NCI-H460 (cell line): ENCODE measurements around the gene TTYH3. TPM values are rescaled to one million over a fixed set of nuclear protein-coding genes. Genes with fewer than 3 reads are reported as not detected.

Experiments
- DNase-seq: peaks from one replicate; pipeline ENCODE4 v3.0.0-alpha.2; 2016; ENCODE audit warnings: low read depth; ENCODE audit errors: extremely low read depth
- total RNA-seq: library from RNA; depleted of rRNA; stranded (reverse); fragments of >200 nt; shearing (Covaris generic); gene quantifications from 2 replicates; pipeline ENCODE4 v1.2.3, GENCODE V29; 2014

Gene TTYH3
- total RNA-seq, 1 experiment from 2014 or later = 6.0 TPM

DNA sequence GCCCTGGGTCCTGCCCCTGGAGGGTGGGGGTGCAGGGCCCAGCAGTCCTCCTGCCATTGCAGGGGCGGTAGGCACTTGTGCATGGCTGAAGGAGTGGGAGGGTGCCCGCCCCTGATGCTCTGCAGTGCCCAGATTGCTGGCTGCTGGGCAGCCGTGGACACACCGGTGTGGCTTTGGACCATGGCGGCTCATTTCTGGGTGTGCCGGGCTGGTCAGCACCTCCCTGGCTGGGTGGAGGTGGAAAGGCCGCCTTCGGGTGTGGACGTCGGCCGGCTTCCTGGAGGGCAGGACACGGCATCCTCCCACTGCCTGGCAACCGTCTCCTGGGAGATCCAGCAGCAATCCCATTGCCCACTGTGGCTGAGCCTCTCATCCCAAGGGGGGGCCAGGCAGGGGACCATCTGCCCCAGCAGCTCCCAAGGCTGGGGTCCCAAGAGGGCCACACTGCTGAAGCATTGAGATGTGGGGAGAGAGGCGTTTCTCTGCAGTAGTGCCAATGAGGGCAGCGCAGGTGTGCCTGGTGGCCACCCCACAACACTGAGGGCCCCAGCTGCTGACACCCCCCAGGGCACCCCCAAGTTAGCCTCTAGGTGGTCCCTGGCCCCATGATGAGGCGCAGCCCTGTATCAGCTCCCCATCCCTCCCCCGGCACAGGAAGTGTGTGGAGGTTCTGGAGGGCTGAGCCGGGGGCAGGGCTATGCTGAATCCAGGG is 12.9 kb downstream of the TTYH3 start:
- DNase-seq = no peak

DNA sequence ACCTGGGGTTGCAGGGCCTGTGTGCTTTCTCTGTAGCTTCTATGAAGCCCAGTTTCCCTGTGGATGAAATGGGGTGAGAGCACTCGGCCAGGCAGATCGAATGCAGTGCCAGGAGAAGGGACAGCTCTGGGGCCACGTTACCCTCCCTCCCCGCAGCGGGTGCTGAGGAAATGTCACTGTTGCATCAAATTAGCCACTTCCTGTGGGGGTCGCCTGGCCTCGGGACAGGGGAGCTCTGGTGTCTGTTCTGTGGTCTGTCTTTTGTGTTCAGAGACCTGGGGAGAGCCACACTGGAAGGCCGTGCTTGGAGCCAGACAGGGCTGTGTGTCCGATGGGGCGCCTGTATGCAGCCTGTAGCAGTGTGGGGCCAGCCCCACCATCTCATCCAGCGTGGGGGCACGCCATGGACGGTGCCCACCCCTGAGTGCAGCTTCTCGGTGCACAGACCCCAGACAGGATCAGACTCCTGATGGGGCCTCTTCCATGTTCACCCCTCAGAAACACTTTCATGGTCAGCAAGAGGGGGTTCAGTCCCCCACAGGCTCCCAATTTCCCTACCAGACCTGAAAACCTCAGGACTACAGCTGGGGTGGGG is 13.6 kb downstream of the TTYH3 start:
- no peak for DNase-seq

DNA sequence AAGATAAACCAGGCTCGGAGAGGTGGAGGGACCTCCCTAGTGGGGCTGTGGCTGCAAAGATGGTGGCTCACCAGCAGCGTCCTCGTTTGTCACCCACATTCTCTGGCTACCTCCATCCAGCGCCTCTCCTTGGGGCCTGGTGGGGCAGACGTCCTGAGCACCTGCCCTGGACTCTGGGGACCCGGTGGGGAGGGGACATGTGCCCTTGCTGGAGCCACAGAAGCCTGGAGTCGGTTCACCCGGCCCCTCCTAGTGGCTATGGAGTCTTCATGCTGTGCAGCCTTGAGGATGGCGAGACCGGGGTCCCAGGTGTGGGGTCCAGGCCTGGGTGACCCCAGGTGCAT is 14.5 kb downstream of the TTYH3 start:
- DNase-seq = no peak

- no peak for DNase-seq
Measured at GRCh38 chr7:2646680-2647571, 15.1 kb downstream of the TTYH3 start.

DNA sequence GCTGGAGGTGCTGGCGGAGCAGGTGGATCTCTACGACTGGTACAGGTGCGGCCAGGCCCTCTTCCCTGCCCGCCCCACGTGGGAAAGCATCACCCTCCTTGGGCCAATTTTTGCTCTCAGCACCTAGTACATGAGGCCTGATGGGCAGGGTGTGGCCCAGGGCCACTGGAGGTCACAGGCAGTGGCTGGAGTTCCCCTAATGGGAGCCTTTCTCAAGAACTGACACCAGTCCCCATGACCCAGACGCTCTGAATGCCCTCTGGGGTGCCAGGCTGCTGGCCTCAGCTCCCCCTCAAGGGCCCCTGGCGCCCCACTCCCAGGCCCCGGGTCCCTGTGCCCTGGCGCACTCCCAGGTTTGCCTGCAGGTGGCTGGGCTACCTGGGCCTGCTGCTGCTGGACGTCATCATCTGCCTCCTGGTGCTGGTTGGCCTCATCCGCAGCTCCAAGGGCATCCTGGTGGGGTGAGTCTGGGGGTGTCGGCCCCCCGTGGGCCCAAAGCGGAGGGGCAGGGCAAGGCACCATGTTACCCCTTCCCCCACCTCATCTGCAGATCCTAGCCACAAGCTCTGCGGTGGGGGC is 15.9 kb downstream of the TTYH3 start:
- DNase-seq = no peak

GRCh38 chr7:2649139-2649838 is 17.5 kb downstream of the TTYH3 start:
- DNase-seq = no peak

GRCh38 chr7:2649991-2650390 is 18.2 kb downstream of the TTYH3 start:
- DNase-seq = no peak

- no peak for DNase-seq
Measured at GRCh38 chr7:2650451-2650850, 18.7 kb downstream of the TTYH3 start.

DNA sequence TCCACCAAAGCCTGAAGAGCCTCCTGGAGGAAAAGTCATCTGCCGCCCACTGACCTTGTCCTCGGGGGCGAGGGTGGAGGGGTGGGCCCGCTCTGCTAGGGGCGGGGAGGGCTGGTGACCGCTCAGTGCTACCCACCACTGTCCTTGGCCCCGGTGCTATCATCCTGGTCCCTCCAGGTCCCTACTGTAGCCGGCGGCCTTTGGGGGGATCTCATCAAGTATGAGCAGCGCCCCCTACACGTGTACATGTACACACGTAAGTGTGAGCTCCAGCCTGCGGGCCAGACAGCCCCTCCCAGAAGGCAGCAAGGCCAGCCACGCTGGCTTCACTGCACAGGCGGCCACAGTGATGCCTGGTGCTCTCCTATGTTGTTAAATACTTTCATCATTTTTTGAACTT is 19.6 kb downstream of the TTYH3 start:
- DNase-seq = no peak

GRCh38 chr7:2651847-2652735 is 20.3 kb downstream of the TTYH3 start:
- no peak for DNase-seq

DNA sequence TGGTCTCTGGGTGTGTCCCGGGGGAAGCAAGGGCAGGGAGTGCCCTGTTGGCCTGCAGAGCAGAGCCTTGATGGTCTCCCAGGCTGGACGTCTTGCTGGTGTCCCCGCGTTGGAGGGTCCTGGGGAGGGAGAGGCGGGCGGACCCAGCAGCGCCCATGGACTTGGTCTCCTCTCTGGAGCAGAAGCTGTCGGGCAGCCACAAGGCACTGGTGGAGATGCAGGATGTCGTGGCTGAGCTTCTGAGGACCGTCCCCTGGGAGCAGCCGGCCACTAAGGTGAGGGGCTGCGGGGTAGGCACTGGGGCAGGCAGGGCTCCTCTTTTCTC is 20.9 kb downstream of the TTYH3 start:
- DNase-seq = no peak

GRCh38 chr7:2654059-2654458 is 22.3 kb downstream of the TTYH3 start:
- DNase-seq = no peak

- DNase-seq = no peak
Measured at GRCh38 chr7:2655870-2656614, 24.3 kb downstream of the TTYH3 start.

DNA sequence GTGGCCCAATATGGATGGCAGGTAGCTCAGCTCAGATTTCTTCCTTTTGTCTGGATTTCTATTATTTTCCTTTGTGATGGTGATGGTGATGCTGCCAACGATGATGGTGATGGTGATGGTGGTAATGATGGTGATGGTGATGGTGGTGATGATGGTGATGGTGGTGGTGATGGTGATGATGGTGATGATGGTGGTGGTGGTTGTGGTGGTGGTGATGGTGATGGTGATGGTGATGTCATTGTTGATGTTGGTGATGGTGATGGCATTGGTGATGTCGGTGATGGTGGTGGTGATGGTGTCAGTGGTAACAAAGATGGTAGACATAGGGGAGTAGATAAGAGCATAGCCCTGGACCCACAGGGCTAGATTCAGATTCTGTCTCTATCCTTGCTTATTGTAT is 25.4 kb downstream of the TTYH3 start:
- DNase-seq = no peak

GRCh38 chr7:2657920-2658671 is 26.3 kb downstream of the TTYH3 start:
- no peak for DNase-seq

DNA sequence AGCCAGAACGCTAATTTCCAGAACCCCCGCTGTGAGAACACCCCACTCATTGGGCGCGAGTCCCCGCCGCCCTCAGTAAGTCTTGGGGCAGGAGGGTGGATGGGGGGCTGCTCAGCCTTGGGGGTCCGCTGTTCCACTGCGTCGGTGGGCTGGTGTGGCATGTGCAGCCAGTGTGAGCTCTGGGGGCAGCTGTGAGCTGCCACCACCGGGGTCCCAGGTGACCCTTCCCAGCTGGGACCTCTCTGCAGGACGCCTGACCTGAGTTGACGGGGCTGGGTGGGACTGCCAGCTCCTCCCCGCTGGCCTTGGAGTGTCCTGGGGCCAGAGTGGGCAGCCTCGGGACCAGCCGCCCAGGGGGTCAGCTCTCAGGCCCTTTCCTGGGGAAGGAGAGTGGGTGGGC is 27.2 kb downstream of the TTYH3 start:
- no peak for DNase-seq

- DNase-seq = no peak
Measured at GRCh38 chr7:2659556-2660358, 28.0 kb downstream of the TTYH3 start.
